Measurements from ENCODE around the gene QARS1. TPM values are rescaled to one million over a fixed set of nuclear protein-coding genes. Genes with fewer than 3 reads are reported as not detected.

QARS1 gene
- 161 and 208 TPM in 2 replicates for total RNA-seq (2014; rRNA removed)
- 250 TPM for polyA plus RNA-seq (2012)

DNA sequence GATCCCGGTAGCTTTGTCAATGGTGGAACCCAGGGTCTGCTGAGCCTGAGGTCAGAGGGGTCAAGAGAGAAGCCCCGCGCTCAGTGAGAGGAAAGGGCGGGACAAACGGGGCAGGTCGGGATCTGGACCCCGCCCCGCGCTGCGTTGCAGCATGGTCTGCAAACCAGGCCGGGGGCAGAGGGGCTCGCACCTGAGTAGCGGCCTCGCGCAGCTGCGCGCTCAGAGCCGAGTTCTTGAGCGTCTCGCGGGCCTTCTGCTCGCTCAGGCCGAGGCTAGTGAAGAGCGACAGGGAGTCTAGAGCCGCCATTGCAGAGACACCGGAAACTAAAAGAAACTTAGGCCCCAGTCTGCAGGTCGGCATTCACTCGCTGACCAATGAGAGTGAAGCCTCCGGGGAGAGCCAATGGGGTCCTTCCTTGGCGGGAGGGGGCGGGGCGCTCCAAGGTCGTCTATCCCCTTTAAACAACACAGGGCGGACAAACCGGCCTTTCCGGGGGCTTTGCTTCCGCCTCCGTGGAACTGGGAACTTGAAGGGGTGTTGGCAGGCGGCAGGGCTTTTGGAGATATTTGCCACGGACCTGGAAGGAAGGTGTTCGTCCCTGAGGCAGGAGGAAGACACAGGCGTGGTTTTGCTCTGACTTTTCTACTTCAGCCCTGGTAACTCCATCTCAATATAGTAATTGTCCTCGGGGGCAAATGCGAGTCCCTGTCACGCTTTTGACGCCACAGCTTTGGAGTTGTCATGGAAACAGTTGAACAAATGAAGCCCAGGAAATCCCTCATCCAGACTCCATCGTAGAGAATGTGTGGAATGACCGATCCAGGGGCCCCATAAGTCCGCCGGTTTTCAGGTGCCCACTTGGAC lies at the start of gene QARS1:
Gene QARS1, minus strand, starts transcription at position 331 of the 865 bp plus-strand sequence. Its CDS starts 24 bp downstream, at position 307.
- DNase-seq (ENCODE audit: low read depth) = peak; percentile 91

GRCh38 chr3:49153349-49153912 lies 48.9 kb upstream of the QARS1 start:
- DNase-seq (ENCODE audit: low read depth) = no peak

- DNase-seq (ENCODE audit: low read depth) = no peak
These were observed 47.1 kb upstream of the QARS1 start for GRCh38 chr3:49151610-49152009.

GRCh38 chr3:49148159-49148558 lies 43.6 kb upstream of the QARS1 start:
- no peak for DNase-seq (ENCODE audit: low read depth)

DNA sequence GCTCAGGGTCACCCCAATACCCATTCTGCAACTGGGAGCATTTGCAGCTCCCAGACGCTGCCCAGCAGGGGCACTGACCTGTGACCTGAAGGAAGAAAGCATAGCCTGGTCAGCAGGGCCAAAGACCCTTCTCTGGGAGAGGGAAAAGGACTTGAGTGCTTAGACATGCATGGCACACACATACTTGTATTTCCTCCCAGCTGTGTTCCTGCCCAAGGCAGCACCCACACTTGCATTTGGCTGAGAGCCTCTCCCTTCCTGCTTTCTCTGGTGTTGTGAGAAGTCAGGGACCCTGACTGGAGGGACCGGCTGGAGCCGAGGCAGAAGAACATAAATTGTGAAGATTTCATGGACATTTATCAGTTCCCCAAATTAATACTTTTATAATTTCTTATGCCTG lies 35.5 kb upstream of the QARS1 start:
- DNase-seq (ENCODE audit: low read depth) = no peak

GRCh38 chr3:49135499-49135898 lies 30.9 kb upstream of the QARS1 start:
- no peak for DNase-seq (ENCODE audit: low read depth)

- no peak for DNase-seq (ENCODE audit: low read depth)
These were observed 30.1 kb upstream of the QARS1 start for GRCh38 chr3:49134471-49135265.

GRCh38 chr3:49133226-49133951 lies 28.8 kb upstream of the QARS1 start:
- DNase-seq (ENCODE audit: low read depth) = peak; percentile 86

GRCh38 chr3:49132437-49133225 lies 28.1 kb upstream of the QARS1 start, which contains the start of gene LAMB2:
Gene LAMB2, minus strand, starts transcription at chr3:49133050. Its CDS starts 183 bp downstream, at chr3:49132867.
- peak; percentile 75 for DNase-seq (ENCODE audit: low read depth)

GRCh38 chr3:49132073-49132436 lies 27.5 kb upstream of the QARS1 start:
- DNase-seq (ENCODE audit: low read depth) = no peak

- no peak for DNase-seq (ENCODE audit: low read depth)
These were observed 27.0 kb upstream of the QARS1 start for GRCh38 chr3:49131576-49131975.

GRCh38 chr3:49131040-49131439 lies 26.5 kb upstream of the QARS1 start:
- no peak for DNase-seq (ENCODE audit: low read depth)

- no peak for DNase-seq (ENCODE audit: low read depth)
These were observed 20.6 kb upstream of the QARS1 start for GRCh38 chr3:49124991-49125670.

- DNase-seq (ENCODE audit: low read depth) = no peak
These were observed 19.6 kb upstream of the QARS1 start for GRCh38 chr3:49124203-49124602.

GRCh38 chr3:49123687-49124086 lies 19.1 kb upstream of the QARS1 start:
- no peak for DNase-seq (ENCODE audit: low read depth)

- DNase-seq (ENCODE audit: low read depth) = no peak
These were observed 18.5 kb upstream of the QARS1 start for GRCh38 chr3:49122886-49123545.

DNA sequence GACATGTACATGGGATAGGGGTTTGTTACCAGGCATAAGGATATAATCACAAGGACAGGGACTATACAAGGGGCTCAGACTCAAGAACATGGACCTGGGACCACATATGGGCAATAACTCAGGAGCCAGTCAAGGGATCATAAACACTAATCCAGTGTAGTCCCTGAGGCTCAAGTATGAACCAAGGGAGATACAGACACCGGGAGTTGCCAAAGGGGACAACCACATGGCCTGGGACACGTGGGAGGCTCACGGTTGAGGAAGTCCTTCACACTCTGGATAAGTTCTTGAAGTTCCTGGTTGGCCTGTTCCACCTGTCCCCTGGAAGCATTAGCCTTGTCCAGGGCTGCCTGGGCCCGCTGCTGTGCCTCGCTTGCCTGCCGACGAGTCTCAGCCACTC lies 17.9 kb upstream of the QARS1 start:
- no peak for DNase-seq (ENCODE audit: low read depth)

DNA sequence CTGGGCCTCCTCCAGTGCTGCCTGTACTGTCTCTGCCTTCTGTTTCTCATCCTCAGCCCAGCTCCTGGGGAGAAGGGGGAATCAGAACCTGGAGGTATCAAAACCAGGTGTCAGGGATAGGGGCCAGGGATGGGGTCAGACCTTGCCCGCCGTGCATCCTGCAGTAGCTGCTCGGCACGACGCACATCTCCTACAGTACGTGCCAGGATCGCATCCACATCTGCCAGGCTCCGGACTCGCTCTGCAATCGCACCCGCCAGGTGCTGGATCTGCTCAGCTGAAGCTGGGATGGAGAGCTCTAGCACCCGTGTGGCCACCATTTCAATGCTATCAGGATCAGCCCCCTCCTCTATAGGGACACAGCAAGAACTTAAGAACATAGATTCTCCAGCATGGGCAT lies 17.5 kb upstream of the QARS1 start:
- DNase-seq (ENCODE audit: low read depth) = no peak

DNA sequence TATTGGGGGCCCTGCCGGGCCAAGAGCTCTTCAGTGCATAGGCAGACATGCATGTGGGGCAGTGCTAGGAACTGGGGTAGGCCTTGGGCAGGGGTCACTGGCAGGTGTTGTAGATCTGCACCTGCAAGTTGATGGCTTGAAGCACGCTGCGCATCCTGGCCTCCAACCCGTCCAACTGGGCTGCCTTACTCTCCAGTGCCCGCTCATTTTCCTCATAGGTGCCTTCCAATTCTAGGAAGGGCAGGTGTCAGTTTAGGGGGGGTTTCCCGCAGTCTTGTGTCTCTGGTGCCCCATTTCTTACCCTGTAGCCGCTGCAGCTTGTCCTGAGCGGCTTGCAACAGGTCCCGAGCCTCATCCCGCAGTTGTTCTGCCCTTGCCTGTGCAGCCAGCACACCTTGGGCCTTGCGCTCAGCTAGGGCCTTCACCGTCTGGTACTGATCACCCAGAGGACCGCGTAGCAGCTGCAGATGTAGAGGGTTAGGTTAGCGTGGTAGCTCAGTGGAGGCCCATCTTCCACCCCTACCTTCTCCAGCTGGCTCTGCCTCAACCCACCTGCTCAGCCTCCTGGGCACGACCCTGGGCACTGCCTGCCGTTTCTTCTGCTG lies 16.7 kb upstream of the QARS1 start:
- no peak for DNase-seq (ENCODE audit: low read depth)
